ENCODE results near the gene FRS2.

- TF ChIP-seq GATA2 (IDR thresholded peaks at IDR 0.05; ENCODE audit: low read depth, low read length) (no peak), GATA3 (IDR thresholded peaks at IDR 0.05; ENCODE audit: low read depth, low read length) (no peak)
Observed at GRCh38 chr12:69440016-69440415, 30.2 kb upstream of the FRS2 start.
